Right ventricle myocardium superior (tissue), 1 donor: ENCODE results near the gene CDK5RAP1. TPM values are rescaled to one million over a fixed set of nuclear protein-coding genes. Genes with fewer than 3 reads are reported as not detected.
"Not testable (repeated sequence)": the region's sequence is repeated elsewhere in the genome, so short reads cannot be mapped to it uniquely, and the experiment has no call there.

ENCODE experiments used
- ATAC-seq: fragments of 200-7000 bp; cut with Tn5 transposase; one replicate; pipeline ENCODE4 v1.9.1; 2020; ENCODE audit warnings: mild to moderate bottlenecking; ENCODE audit not compliant: poor library complexity
- DNase-seq: peaks from one replicate; pipeline ENCODE4 v3.0.0-alpha.2; 2020
- intact Hi-C: fragments of 100-400 bp; cut with DNase I; formaldehyde crosslinking; loops from one replicate; pipeline ENCODE4 v1.11.2; 2022
- total RNA-seq: library from RNA; stranded (reverse); fragmentation: NEBNext Ultra II Directional; extraction: Animal tissue kit (Norgen Biotek cat#: 25700); gene quantifications from one replicate; pipeline ENCODE4 v1.2.1, GENCODE V29; 2021
- donor health status: DM: no; HTN: yes; CAD: no; lungs with severe emphysema.

Gene CDK5RAP1
- total RNA-seq, 1 donor from 2014 or later = 19.8 TPM

GRCh38 chr20:33423875-33424274 lies 22.6 kb upstream of the CDK5RAP1 start:
- DNase-seq, ATAC-seq, intact Hi-C loops: not testable (repeated sequence)

- ATAC-seq (peak; percentile 82), DNase-seq (peak; percentile 85)
- intact Hi-C loops = no loop called here
Observed at GRCh38 chr20:33423141-33423834, 22.0 kb upstream of the CDK5RAP1 start.

GRCh38 chr20:33419140-33419974 lies 18.0 kb upstream of the CDK5RAP1 start:
- intact Hi-C loops = no loop called here
- DNase-seq (peak; percentile 88), ATAC-seq (peak; percentile 68)

GRCh38 chr20:33418033-33418432 lies 16.7 kb upstream of the CDK5RAP1 start:
- intact Hi-C loops = no loop called here
- ATAC-seq = no peak
- DNase-seq = no peak

- DNase-seq = peak; percentile 57
- intact Hi-C loops = no loop called here
Observed at GRCh38 chr20:33415948-33416347, 14.6 kb upstream of the CDK5RAP1 start.

DNA sequence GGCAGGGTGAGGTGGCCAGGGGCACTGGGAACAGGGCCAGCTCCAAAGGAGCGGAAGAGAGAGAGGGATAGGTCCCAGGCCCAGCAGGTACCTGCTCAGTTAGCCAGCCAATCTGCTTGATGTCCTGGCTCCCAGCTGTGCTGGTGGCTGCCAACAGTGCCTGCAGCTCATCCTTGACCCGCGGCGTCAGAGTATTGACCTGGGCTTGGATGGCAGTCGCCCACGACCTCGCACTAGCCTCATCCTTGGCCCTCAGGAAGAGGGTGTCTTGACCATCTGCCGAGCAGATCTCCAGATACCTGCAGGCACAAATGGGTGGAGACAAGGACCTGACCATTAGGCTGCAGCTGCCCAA lies 11.1 kb upstream of the CDK5RAP1 start:
- intact Hi-C loops = no loop called here
- DNase-seq (no peak), ATAC-seq (no peak)

More at GRCh38 chr20:33415948-33416347, 14.6 kb upstream of the CDK5RAP1 start:
- peak; percentile 50 for ATAC-seq

GRCh38 chr20:33411711-33412483 lies 10.6 kb upstream of the CDK5RAP1 start:
- DNase-seq = no peak
- intact Hi-C loops = no loop called here
- ATAC-seq = no peak

DNA sequence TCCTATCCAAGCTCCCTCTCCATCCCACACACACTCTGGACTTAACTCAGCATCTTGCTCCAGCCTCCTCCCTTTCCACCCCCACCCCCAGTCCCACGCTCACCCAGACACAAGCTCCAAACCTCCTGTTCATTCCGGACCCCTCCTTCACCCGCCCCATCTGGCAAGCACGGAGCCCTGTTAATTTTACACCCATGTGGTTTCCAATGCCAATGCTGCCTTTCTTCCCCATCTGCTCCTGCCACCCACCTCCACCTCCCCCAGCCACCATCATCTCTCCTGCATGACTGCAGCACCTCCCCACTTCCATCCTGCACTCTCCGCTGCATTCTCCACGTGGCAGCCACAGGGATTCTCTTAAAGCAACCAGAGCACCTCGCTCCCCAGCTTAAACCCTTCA lies 9.9 kb upstream of the CDK5RAP1 start:
- DNase-seq = no peak
- intact Hi-C loops = no loop called here
- ATAC-seq = no peak

GRCh38 chr20:33410081-33410742 lies 8.9 kb upstream of the CDK5RAP1 start:
- no peak for ATAC-seq
- no peak for DNase-seq
- intact Hi-C loops = no loop called here

DNA sequence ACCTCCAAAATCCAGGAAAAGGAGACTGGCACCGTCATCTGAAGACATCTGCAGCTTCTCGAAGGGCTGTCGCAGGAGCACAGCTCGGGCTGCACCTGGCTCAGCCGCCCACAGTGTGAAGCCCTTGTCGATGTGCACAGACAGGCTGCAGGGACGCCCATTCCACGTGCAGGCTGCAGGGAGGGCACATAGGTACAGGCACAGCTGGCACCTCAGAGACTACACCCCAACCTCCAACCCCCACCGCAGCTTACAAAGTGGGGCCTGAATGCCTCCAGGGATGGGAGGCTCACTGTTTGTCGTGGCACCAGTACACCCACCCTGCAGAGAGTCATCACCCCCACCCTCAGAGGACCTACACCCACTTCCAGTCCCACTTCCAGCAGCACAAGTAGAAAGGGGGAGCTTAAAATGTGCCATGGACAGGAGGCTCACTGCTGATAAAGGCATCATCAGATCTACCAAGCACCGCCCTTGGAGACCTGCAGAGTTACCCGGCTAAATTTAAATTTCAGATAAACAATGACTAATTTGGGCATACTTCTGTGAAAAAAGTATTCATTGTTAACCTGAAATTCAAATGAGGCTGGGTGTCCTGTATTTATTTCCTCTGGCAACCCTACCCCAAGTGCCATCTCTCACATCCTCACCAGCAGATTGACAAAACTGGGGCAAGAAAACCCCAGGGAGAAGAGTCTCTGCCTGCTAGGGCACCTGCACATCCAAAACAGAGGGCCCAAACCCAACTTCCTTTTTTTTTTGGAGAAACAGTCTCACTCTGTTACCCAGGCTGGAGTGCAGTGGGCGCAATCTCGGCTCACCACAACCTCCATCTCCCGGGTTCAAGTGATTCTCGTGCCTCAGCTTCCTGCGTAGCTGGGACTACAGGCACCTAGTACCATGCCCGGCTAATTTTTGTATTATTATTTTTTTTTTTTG lies 7.7 kb upstream of the CDK5RAP1 start:
- intact Hi-C loops = no loop called here
- DNase-seq = no peak
- no peak for ATAC-seq

GRCh38 chr20:33408313-33408712 lies 7.0 kb upstream of the CDK5RAP1 start:
- DNase-seq (no peak), ATAC-seq (no peak)
- intact Hi-C loops = no loop called here

DNA sequence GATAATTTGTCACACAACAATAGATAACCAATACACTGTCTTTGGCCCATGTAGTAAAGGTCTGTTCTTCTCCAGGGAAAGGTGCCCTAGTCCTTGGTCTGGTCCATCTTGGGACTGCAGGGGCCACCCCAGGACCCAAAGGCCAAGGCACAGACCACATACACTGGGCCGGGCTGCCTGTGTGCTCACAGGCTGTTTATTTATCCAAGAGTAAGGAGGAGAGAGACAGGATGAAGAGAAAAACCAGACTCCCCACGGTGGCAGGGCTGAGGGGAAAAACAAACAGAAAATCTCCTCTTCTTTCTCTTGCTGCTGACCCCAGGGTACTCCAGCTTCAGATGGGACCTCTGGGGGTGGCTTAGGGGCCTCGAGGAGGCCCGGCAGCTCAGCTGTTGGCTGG lies 6.5 kb upstream of the CDK5RAP1 start:
- DNase-seq (no peak), ATAC-seq (no peak)
- intact Hi-C loops = no loop called here

GRCh38 chr20:33407251-33407650 lies 5.9 kb upstream of the CDK5RAP1 start:
- intact Hi-C loops = no loop called here
- DNase-seq = no peak
- ATAC-seq = no peak

- DNase-seq = no peak
- no peak for ATAC-seq
- intact Hi-C loops = no loop called here
Observed at GRCh38 chr20:33404281-33404680, 3.0 kb upstream of the CDK5RAP1 start.

GRCh38 chr20:33401921-33402369 lies 626 bp upstream of the CDK5RAP1 start:
- peak; percentile 23 for ATAC-seq
- DNase-seq = no peak
- intact Hi-C loops = no loop called here

DNA sequence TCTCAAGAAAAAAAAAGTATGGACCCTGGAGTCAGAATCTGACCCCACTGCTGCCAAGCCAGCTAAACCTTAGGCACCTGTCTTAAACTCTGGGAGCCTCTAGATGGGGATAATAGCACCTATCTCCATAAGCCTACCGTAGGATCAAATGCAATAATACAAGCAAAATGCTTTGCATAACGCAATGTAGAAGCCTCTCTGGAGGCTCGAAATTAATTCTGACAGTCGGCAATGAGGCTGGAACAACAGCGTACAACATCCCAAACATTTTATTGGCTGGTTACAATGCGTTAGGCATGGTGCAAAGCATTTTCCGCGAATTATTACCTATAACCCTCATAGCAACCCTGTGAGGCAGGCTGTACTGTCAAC lies 521 bp downstream of the CDK5RAP1 start:
- intact Hi-C loops = no loop called here

GRCh38 chr20:33399924-33400323 lies 1.4 kb downstream of the CDK5RAP1 start:
- ATAC-seq = no peak
- no peak for DNase-seq
- intact Hi-C loops = no loop called here

More for the DNA sequence above, 521 bp downstream of the CDK5RAP1 start:
- ATAC-seq = peak; percentile 40
- no peak for DNase-seq

- no peak for DNase-seq
- intact Hi-C loops = no loop called here
- no peak for ATAC-seq
Observed at GRCh38 chr20:33394718-33395117, 6.6 kb downstream of the CDK5RAP1 start.
